ENCODE results near the gene CFL1. TPM values are rescaled to one million over a fixed set of nuclear protein-coding genes. Genes with fewer than 3 reads are reported as not detected.

The CFL1 gene
- total and polyA plus RNA-seq, 4 donors: 387 to 1,282 (median 730) TPM

- TF ChIP-seq CTCF (IDR thresholded peaks at IDR 0.05; ENCODE audit: control extremely low read depth, extremely low read depth): no peak
- Histone ChIP-seq H3K27me3 (ENCODE audit: control insufficient read depth in 3 of 3, insufficient read depth in 3 of 3, low read length in 2 of 3) (no peaks in the 10 kb centered on the region), H3K27ac (ENCODE audit: low read depth in 1 of 2, low read length in 1 of 2) (no peak overlapping the region), H3K9ac (ENCODE audit: insufficient read depth in 1 of 2, low read length in 2 of 2) (no peak overlapping the region), H3K9me3 (ENCODE audit: control insufficient read depth in 4 of 4, insufficient read depth in 3 of 4, low read length in 3 of 4) (no peaks in the 10 kb centered on the region), H3K4me1 (ENCODE audit: control insufficient read depth in 5 of 5, insufficient read depth in 5 of 5, low read length in 5 of 5) (peaks cover 0 to 9% (median 3%) of the 10 kb centered on the region in 5 donors), H3K36me3 (ENCODE audit: control insufficient read depth in 4 of 4, insufficient read depth in 4 of 4, low read length in 4 of 4) (peaks cover 7 to 30% (median 24%) of the 10 kb centered on the region in 4 donors), H3K4me3 (no peak overlapping the region)
- ATAC-seq (ENCODE audit: insufficient read depth, low FRiP score): no peak
- 93 to 97% methylated on average over 29 to 30 of the region's 30 CpGs for WGBS, 2 donors
- no peak for DNase-seq
Observed at GRCh38 chr11:65882120-65883057, 24.4 kb upstream of the CFL1 start.

GRCh38 chr11:65880844-65881421, 23.0 kb upstream of the CFL1 start:
- TF ChIP-seq CTCF (IDR thresholded peaks at IDR 0.05; ENCODE audit: control extremely low read depth, extremely low read depth): no peak
- WGBS, 2 donors: 52 to 62% methylated on average over 7 of the region's 7 CpGs
- Histone ChIP-seq H3K9ac (ENCODE audit: insufficient read depth in 1 of 2, low read length in 2 of 2) (no peak overlapping the region), H3K36me3 (ENCODE audit: control insufficient read depth in 4 of 4, insufficient read depth in 4 of 4, low read length in 4 of 4) (peaks cover 7 to 27% (median 18%) of the 10 kb centered on the region in 4 donors), H3K4me1 (ENCODE audit: control insufficient read depth in 5 of 5, insufficient read depth in 5 of 5, low read length in 5 of 5) (peaks cover 0 to 8% (median 0%) of the 10 kb centered on the region in 5 donors), H3K27ac (ENCODE audit: low read depth in 1 of 2, low read length in 1 of 2) (peak overlapping the region in 1 of 2 donors; percentile 16), H3K9me3 (ENCODE audit: control insufficient read depth in 4 of 4, insufficient read depth in 3 of 4, low read length in 3 of 4) (no peaks in the 10 kb centered on the region), H3K4me3 (no peak overlapping the region), H3K27me3 (ENCODE audit: control insufficient read depth in 3 of 3, insufficient read depth in 3 of 3, low read length in 2 of 3) (no peaks in the 10 kb centered on the region)
- DNase-seq (no peak), ATAC-seq (ENCODE audit: insufficient read depth, low FRiP score) (no peak)

- H3K27ac ChIP-seq (ENCODE audit: low read depth in 1 of 2, low read length in 1 of 2): no peak overlapping the region
- no peak for ATAC-seq (ENCODE audit: insufficient read depth, low FRiP score)
- 50 to 78% methylated on average over 7 of the region's 7 CpGs for WGBS, 2 donors
- TF ChIP-seq CTCF (IDR thresholded peaks at IDR 0.05; ENCODE audit: control extremely low read depth, extremely low read depth): no peak
- H3K27me3 ChIP-seq (ENCODE audit: control insufficient read depth in 3 of 3, insufficient read depth in 3 of 3, low read length in 2 of 3): no peaks in the 10 kb centered on the region
- no peaks in the 10 kb centered on the region for H3K9me3 ChIP-seq (ENCODE audit: control insufficient read depth in 4 of 4, insufficient read depth in 3 of 4, low read length in 3 of 4)
- H3K36me3 ChIP-seq (ENCODE audit: control insufficient read depth in 4 of 4, insufficient read depth in 4 of 4, low read length in 4 of 4): peaks cover 7 to 23% (median 18%) of the 10 kb centered on the region in 4 donors
- H3K4me1 ChIP-seq (ENCODE audit: control insufficient read depth in 5 of 5, insufficient read depth in 5 of 5, low read length in 5 of 5): peaks cover 0 to 8% (median 0%) of the 10 kb centered on the region in 5 donors
- H3K4me3 ChIP-seq: no peak overlapping the region
- H3K9ac ChIP-seq (ENCODE audit: insufficient read depth in 1 of 2, low read length in 2 of 2): no peak overlapping the region
- peak in 2 of 3 donors; percentile 51 to 68 for DNase-seq
Observed at GRCh38 chr11:65880027-65880426, 22.0 kb upstream of the CFL1 start.

Data from lung (tissue), 12 donors.